GM18520 (cell line): ENCODE measurements around the gene PMPCA.

ENCODE experiments used
- ATAC-seq: cut with Tn5 transposase; IDR thresholded peaks from one replicate; pipeline ENCODE4 v1.9.1; 2021; ENCODE audit not compliant: unreplicated experiment

Gene PMPCA

GRCh38 chr9:136433043-136433715, 22.7 kb downstream of the PMPCA start:
- no peak for ATAC-seq

GRCh38 chr9:136433849-136434579, 23.6 kb downstream of the PMPCA start:
- no peak for ATAC-seq

GRCh38 chr9:136434580-136435169, 24.2 kb downstream of the PMPCA start:
- ATAC-seq, result no peak

GRCh38 chr9:136436055-136436634, 25.7 kb downstream of the PMPCA start:
- no peak for ATAC-seq

GRCh38 chr9:136437430-136437829, 27.0 kb downstream of the PMPCA start:
- no peak for ATAC-seq

- no peak for ATAC-seq
Measured at GRCh38 chr9:136437839-136438547, 27.5 kb downstream of the PMPCA start.

GRCh38 chr9:136438548-136439480, 28.4 kb downstream of the PMPCA start:
- ATAC-seq, result peak; percentile 27

GRCh38 chr9:136439481-136440408, 29.3 kb downstream of the PMPCA start, which contains the start of gene INPP5E:
TSS of gene INPP5E (minus strand) at chr9:136439845. CDS start at chr9:136439419, 426 bp downstream.
- ATAC-seq, result peak; percentile 47

- ATAC-seq, result no peak
Measured at GRCh38 chr9:136441191-136441680, 30.8 kb downstream of the PMPCA start.

GRCh38 chr9:136441681-136442245, 31.3 kb downstream of the PMPCA start:
- ATAC-seq, result no peak

- ATAC-seq, result no peak
Measured at GRCh38 chr9:136442265-136442664, 31.8 kb downstream of the PMPCA start.

- ATAC-seq, result no peak
Measured at GRCh38 chr9:136443087-136443486, 32.6 kb downstream of the PMPCA start.

- no peak for ATAC-seq
Measured at GRCh38 chr9:136443687-136444086, 33.2 kb downstream of the PMPCA start.

GRCh38 chr9:136444102-136444501, 33.6 kb downstream of the PMPCA start:
- ATAC-seq, result no peak

- no peak for ATAC-seq
Measured at GRCh38 chr9:136445799-136446198, 35.3 kb downstream of the PMPCA start.

GRCh38 chr9:136447173-136447778, 36.8 kb downstream of the PMPCA start:
- ATAC-seq, result no peak

- no peak for ATAC-seq
Measured at GRCh38 chr9:136448655-136449054, 38.2 kb downstream of the PMPCA start.
